ENCODE data around the gene EBI3.
"Not testable (repeated sequence)": the region's sequence is repeated elsewhere in the genome, so short reads cannot be mapped to it uniquely, and the experiment has no call there.

EBI3 gene

DNA sequence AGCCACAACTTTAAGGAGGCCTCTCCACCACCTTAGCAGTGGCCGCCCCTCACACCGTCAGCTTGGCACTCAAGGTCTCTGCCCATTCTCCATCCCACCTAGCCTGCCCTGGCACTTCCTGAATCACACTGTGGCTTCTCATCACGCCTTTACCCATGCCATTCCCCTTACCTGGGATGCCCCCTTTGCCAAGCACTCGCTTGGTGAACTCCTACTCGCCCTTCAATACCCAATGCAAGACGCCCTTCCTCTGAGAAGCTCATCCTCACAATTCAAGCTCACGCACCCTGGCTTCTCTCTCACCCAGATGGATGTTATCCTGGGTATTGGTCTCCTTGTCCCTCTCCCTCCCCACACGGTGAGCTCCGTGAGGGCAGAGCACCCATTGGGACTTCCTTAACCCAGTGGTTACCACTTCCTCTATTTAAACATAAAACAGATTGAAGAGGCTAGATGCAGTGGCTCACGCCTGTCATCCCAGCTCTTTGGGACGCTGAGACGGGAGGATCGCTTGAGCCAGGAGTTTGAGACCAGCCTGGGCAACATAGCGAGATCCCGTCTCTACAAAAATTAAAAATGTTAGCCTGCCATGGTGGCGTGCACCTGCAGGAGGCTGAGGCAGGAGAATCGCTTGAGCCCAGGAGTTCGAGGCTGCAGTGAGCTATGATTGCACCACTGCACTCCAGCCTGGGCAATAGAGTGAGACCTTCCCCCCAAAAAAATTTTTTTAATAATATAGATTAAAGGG lies 37.1 kb downstream of the EBI3 start:
- TF ChIP-seq, protein P1, sequence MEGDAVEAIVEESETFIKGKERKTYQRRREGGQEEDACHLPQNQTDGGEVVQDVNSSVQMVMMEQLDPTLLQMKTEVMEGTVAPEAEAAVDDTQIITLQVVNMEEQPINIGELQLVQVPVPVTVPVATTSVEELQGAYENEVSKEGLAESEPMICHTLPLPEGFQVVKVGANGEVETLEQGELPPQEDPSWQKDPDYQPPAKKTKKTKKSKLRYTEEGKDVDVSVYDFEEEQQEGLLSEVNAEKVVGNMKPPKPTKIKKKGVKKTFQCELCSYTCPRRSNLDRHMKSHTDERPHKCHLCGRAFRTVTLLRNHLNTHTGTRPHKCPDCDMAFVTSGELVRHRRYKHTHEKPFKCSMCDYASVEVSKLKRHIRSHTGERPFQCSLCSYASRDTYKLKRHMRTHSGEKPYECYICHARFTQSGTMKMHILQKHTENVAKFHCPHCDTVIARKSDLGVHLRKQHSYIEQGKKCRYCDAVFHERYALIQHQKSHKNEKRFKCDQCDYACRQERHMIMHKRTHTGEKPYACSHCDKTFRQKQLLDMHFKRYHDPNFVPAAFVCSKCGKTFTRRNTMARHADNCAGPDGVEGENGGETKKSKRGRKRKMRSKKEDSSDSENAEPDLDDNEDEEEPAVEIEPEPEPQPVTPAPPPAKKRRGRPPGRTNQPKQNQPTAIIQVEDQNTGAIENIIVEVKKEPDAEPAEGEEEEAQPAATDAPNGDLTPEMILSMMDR (conservative IDR thresholded peaks at IDR 0.05; ENCODE audit: low read depth, low read length): no peak
- no peak for DNase-seq (ENCODE audit: low read depth)

DNA sequence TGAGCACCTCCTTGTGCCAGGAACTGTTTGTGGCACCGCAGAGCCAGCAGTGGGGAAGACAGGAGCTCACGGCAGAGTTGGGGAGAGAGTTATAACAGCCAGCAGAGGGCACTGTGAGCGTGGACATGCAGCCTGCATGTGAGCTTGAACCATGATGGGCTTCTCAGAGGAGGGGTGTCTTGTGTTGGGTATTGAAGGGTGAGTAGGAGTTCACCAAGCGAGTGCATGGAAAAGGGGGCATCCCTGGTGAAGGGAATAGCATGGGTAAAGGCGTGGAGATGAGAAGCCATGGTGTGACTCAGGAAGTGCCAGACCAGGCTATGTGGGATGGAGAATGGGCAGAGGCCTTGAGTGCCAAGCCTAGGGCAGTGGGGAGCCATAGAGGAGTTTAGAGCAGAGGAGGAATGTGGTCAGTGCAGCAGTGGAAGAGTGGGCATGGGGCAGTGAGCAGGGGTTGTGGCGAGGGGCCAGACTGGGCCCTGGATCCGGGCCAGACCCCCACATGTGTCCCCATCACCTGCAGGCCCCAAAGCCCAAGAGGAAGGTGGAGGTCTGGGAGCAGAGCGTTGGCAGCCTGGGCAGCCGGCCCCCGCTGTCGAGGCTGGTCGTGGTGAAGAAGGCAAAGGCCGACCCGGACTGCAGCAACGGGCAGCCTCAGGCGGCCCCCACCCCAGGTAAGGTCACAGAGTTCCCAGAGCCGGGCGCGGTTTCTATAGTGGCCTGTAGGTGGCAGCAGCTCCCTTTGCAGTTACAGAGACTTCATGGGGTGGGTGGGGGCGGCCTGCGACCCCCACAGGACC lies 38.0 kb downstream of the EBI3 start:
- no peak for DNase-seq (ENCODE audit: low read depth)

More for the DNA sequence above, 37.1 kb downstream of the EBI3 start:
- no peak overlapping the region for H3K4me3 ChIP-seq (ENCODE audit: low read length)

DNA sequence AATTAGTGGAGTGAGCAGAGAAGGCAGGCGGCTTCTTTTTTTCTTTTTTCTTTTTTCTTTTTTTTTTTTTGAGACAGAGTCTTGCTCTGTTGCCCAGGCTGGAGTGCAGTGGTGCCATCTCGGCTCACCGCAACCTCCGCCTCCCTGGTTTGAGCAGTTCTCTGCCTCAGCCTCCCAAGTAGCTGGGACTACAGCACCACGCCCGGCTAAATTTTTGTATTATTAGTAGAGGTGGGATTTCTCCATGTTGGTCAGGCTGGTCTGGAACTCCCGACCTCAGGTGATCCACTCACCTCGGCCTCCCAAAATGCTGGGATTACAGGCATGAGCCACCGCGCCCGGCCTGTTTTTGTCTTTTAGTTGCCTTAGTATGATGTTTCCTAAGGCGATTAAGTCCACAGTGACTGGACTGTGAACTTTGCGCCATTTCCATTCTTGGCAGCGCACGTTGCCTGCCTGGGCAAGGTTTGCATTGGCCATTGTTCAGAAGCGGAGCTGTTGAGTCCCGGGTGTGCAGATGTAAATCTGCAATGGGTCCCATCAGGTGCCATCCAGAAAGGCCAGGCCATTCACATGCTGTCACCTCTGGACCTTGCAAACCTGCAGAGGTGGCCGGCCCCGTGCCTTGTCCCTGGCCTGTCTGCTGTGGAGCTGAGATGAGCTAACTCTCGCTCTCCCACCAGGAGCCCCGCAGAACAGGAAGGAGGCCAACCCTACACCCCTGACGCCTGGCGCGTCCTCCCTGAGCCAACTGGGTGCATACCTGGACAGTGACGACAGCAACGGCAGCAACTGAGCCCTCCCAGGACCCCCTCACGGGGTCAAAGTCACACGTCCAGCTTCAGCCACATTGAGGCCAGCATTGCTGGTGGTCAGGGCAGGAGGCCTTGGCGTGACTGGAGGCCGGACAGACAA lies 38.8 kb downstream of the EBI3 start:
- TF ChIP-seq, protein P1 (conservative IDR thresholded peaks at IDR 0.05; ENCODE audit: low read depth, low read length): no peak
- H3K4me3 ChIP-seq (ENCODE audit: low read length): no peak overlapping the region
- DNase-seq (ENCODE audit: low read depth): no peak

More for the DNA sequence above, 38.0 kb downstream of the EBI3 start:
- TF ChIP-seq, protein P1 (conservative IDR thresholded peaks at IDR 0.05; ENCODE audit: low read depth, low read length): peak; percentile 80
- H3K4me3 ChIP-seq (ENCODE audit: low read length): no peak overlapping the region

DNA sequence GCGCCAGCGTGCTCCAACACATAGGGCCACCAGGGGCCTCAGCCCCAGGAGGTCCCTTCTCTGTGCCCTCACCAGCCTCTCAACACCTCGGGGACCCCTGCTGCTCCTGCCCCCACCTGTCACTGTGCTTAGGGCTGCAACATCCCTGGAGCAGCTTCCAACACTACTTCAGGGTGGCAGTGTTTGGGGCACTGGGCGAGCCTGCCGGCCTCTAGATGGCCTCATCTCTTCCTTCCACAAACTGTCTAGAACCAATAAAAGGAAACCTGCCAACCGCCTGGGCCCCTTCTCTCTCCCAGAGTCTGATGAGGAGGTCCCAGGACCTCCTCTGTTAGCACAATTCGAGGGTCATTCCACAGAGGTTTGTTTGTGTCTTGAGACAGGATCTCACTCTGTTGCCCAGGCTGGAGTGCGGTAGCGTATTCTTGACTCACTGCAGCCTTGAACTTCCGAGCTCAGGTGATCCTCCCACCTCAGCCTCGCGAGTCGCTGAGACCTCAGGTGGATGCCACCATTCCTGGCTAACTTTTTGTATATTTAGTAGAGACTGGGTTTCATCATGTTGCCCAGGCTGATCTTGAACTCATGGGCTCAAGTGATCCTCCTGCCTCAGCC lies 39.6 kb downstream of the EBI3 start:
- no peak for DNase-seq (ENCODE audit: low read depth)
- no peak overlapping the region for H3K4me3 ChIP-seq (ENCODE audit: low read length)
- TF ChIP-seq, protein P1 (conservative IDR thresholded peaks at IDR 0.05; ENCODE audit: low read depth, low read length): no peak

DNA sequence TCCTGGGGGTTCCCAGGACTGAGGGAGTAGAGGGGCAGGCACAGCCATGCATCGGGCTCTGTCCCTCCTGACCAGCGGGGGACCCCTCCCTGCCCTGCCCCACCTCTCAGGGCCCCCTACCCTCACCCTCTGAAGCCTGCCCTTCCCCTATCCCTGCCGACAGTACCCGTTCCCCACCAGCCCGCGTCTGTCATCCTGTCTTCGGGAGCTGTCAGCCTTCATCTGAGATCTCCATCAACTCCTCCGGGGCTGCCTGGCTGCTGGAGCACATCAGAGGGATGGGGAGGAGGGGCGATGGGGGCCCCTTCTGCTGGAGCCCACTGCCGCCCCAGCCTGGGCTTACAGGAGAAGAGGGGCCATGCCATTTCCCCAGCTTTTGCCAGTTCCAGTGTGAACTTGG lies 43.6 kb downstream of the EBI3 start:
- no peak overlapping the region for H3K4me3 ChIP-seq (ENCODE audit: low read length)
- no peak for DNase-seq (ENCODE audit: low read depth)
- TF ChIP-seq, protein P1 (conservative IDR thresholded peaks at IDR 0.05; ENCODE audit: low read depth, low read length): no peak

DNA sequence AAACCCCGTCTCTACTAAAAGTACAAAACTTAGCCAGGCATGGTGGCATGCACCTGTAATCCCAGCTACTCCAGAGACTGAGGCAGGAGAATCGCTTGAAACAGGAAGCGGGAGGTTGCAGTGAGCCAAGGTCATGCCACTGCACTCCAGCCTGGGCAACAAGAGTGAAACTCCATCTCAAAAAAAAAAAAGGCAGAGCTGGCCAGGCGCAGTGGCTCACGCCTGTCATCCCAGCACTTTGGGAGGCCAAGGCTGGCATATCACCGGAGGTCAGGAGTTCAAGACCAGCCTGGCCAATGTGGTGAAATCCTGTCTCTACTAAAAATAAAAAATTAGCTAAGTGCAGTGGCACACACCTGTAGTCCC lies 45.0 kb downstream of the EBI3 start:
- H3K4me3 ChIP-seq (ENCODE audit: low read length); DNase-seq (ENCODE audit: low read depth): not testable (repeated sequence)
